GM18519 (cell line): ENCODE measurements around the gene MAD2L1.
A peak's percentile ranks its signal among the peaks of the same experiment; 100 is the strongest.
"Not testable (repeated sequence)": the region's sequence is repeated elsewhere in the genome, so short reads cannot be mapped to it uniquely, and the experiment has no call there.

Experiments used
- ATAC-seq: cut with Tn5 transposase; IDR thresholded peaks from one replicate; pipeline ENCODE4 v1.9.1; 2021; ENCODE audit warnings: mild to moderate bottlenecking, moderate library complexity; ENCODE audit not compliant: unreplicated experiment, low FRiP score

Gene MAD2L1

GRCh38 chr4:120066517-120067340 lies at the start of gene MAD2L1:
Gene MAD2L1, minus strand, starts transcription at chr4:120066848. Its CDS starts 114 bp downstream, at chr4:120066734.
- ATAC-seq: peak; percentile 73

GRCh38 chr4:120111745-120112144 lies 45.1 kb upstream of the MAD2L1 start:
- no peak for ATAC-seq

- no peak for ATAC-seq
Measured at GRCh38 chr4:120109406-120109805, 42.8 kb upstream of the MAD2L1 start.

- peak; percentile 86 for ATAC-seq
Measured at GRCh38 chr4:120105472-120105871, 38.8 kb upstream of the MAD2L1 start.

- no peak for ATAC-seq
Measured at GRCh38 chr4:120096508-120097297, 30.1 kb upstream of the MAD2L1 start.

GRCh38 chr4:120088507-120088906 lies 21.9 kb upstream of the MAD2L1 start:
- no peak for ATAC-seq

GRCh38 chr4:120088066-120088465 lies 21.4 kb upstream of the MAD2L1 start:
- ATAC-seq: not testable (repeated sequence)

- ATAC-seq: no peak
Measured at GRCh38 chr4:120085705-120086104, 19.1 kb upstream of the MAD2L1 start.

- ATAC-seq: no peak
Measured at GRCh38 chr4:120084327-120084726, 17.7 kb upstream of the MAD2L1 start.

GRCh38 chr4:120083152-120083551 lies 16.5 kb upstream of the MAD2L1 start:
- no peak for ATAC-seq

- ATAC-seq: no peak
Measured at GRCh38 chr4:120082251-120082650, 15.6 kb upstream of the MAD2L1 start.

- no peak for ATAC-seq
Measured at GRCh38 chr4:120081726-120082125, 15.1 kb upstream of the MAD2L1 start.

- no peak for ATAC-seq
Measured at GRCh38 chr4:120080533-120080932, 13.9 kb upstream of the MAD2L1 start.

GRCh38 chr4:120079839-120080520 lies 13.3 kb upstream of the MAD2L1 start:
- no peak for ATAC-seq

GRCh38 chr4:120078216-120078615 lies 11.6 kb upstream of the MAD2L1 start:
- ATAC-seq: no peak

GRCh38 chr4:120071192-120071795 lies 4.6 kb upstream of the MAD2L1 start:
- ATAC-seq: peak; percentile 30

GRCh38 chr4:120070196-120070595 lies 3.5 kb upstream of the MAD2L1 start:
- no peak for ATAC-seq

GRCh38 chr4:120065974-120066516 lies 603 bp downstream of the MAD2L1 start:
- peak; percentile 45 for ATAC-seq

- no peak for ATAC-seq
Measured at GRCh38 chr4:120064887-120065286, 1.8 kb downstream of the MAD2L1 start.

- not testable (repeated sequence) for ATAC-seq
Measured at GRCh38 chr4:120063711-120064110, 2.9 kb downstream of the MAD2L1 start.
